Amygdala (tissue), 56 donors: ENCODE measurements around the gene NASP.

Source experiments
- DNase-seq, 56 donors: peaks; one replicate each; lab custom pipeline; 2025; lab: John Stamatoyannopoulos, UW

Gene NASP

GRCh38 chr1:45583666-45584350 lies at the start of gene NASP:
Gene NASP (plus strand): TSS chr1:45584041. CDS start chr1:45584147, 106 bp downstream.
- DNase-seq, result peak; percentile 64 to 96 (median 84)

- DNase-seq, result no peak
Measured at GRCh38 chr1:45535988-45536766, 47.7 kb upstream of the NASP start.

DNA sequence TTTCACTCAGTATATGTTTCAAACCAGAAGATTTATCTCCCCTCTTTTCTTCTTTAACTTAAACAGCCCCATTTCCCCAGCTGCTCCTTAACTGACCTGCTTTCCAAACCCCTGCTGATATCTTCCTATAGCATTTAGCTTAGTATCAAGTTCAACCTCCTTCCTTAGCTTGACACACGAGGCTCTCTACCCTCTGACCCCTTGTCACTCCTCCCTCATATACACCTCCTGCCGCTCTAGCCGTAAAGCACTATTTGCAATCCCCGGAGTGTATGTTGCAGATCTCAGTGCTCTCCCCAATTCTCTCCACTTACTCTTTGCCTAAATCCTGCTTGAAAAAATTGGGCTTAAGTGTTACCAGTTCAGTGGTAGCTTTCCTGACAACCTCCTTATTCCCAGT lies 47.0 kb upstream of the NASP start:
- DNase-seq, result no peak

GRCh38 chr1:45541193-45541592 lies 42.6 kb upstream of the NASP start:
- no peak for DNase-seq

GRCh38 chr1:45542591-45542990 lies 41.2 kb upstream of the NASP start:
- peak in 1 of 56 donors; percentile 3 for DNase-seq

- DNase-seq, result peak in 33 of 56 donors; percentile 2 to 56 (median 14)
Measured at GRCh38 chr1:45543581-45544417, 40.0 kb upstream of the NASP start.

- DNase-seq, result no peak
Measured at GRCh38 chr1:45544530-45544929, 39.3 kb upstream of the NASP start.

- no peak for DNase-seq
Measured at GRCh38 chr1:45545019-45545493, 38.8 kb upstream of the NASP start.

DNA sequence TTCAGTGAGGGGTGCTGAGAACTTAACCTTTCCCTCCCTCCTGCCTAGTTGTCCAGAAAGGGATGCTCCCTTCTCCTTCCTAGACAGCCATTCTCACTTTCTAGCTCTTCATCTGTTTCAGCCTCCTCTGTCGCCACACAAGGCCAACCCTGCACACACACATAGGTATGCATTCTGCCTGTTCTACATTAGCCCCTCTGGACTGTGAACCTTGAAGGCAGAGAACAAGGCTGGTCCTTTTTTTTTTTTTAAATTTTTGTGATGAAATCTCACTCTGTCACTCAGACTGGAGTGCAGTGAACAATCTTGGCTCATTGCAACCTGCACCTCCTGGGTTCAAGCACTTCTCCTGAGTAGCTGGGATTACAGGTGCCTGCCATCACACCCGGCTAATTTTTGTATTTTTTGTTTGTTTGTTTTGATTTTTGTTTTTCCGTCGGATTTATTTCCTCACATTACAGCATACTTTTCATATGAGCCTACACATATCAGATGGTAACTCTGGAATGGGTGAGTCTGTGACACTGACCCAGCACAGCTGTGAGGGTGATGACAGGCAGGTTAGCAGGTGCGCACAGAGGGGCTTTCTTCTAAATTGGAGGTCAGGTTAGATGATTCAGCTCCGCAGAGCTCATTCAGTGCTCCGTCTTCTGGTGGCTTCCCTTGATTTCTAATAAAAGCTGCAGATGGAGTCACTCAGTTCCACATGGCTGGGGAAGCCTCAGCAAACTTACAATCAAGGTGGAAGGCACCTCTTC lies 38.1 kb upstream of the NASP start:
- DNase-seq, result no peak

GRCh38 chr1:45550401-45551351 lies 33.2 kb upstream of the NASP start, which contains the start of gene AKR1A1:
Gene AKR1A1 (plus strand): TSS chr1:45550826. CDS start chr1:45561795, 10,969 bp downstream.
- peak; percentile 42 to 95 (median 81) for DNase-seq

GRCh38 chr1:45551684-45552083 lies 32.2 kb upstream of the NASP start:
- no peak for DNase-seq

- DNase-seq, result peak in 1 of 56 donors; percentile 9
Measured at GRCh38 chr1:45552331-45552730, 31.5 kb upstream of the NASP start.

GRCh38 chr1:45554198-45554597 lies 29.6 kb upstream of the NASP start:
- DNase-seq, result no peak

- no peak for DNase-seq
Measured at GRCh38 chr1:45557422-45557944, 26.4 kb upstream of the NASP start.

GRCh38 chr1:45563843-45564242 lies 20.0 kb upstream of the NASP start:
- DNase-seq, result no peak

DNA sequence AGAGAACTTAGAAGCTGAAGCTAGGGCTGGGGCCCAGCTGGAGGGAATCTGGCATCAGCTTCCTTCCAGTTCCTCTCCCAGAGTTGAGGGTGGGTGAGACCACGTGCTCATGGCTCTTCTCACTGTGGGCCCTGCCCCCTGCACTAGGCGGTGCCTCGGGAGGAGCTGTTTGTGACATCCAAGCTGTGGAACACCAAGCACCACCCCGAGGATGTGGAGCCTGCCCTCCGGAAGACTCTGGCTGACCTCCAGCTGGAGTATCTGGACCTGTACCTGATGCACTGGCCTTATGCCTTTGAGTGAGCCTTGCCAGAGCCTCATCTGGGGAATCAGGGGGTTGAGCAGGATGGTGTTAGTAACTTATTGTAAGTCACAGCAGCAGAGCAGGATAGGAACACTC lies 17.1 kb upstream of the NASP start:
- peak in 2 of 56 donors; percentile 3 to 5 for DNase-seq

DNA sequence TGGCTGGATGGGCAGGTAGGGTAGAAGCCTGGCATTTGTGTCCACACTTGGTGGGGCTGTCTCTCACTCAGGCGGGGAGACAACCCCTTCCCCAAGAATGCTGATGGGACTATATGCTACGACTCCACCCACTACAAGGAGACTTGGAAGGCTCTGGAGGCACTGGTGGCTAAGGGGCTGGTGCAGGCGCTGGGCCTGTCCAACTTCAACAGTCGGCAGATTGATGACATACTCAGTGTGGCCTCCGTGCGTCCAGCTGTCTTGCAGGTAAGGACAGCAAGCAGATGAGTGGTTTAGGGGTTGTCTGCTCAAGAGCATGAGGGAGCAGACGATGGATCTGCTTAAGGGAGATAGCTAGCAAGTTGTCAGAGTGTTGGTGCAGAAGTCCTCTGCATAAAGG lies 15.9 kb upstream of the NASP start:
- DNase-seq, result no peak

- no peak for DNase-seq
Measured at GRCh38 chr1:45568421-45568820, 15.4 kb upstream of the NASP start.

DNA sequence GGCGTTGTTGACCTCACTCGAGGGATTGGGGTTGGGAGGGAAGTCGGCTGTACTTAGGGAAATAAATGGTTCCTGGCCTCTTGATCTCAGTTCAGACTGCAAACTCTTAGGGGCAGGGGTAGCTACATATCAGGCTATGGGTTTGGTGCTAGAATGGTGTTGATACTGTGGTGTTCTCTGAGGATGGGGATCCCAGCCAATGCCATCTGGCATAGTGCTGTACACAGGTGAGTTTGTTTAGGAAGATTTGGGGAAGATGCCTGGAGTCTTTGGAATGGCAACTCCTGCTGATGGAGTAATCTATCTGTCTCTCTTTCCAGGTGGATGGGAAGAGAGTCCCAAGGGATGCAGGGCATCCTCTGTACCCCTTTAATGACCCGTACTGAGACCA lies 14.3 kb upstream of the NASP start:
- DNase-seq, result no peak
